Prostate gland (tissue), 2 donors: Measurements from ENCODE around the gene PDE6B.
"Not testable (repeated sequence)": the region's sequence is repeated elsewhere in the genome, so short reads cannot be mapped to it uniquely, and the experiment has no call there.

Experiments
- CTCF ChIP-seq, 4 experiments: fragments of 200-600 bp in 2 of 4; fragments of 450-650 bp in 2 of 4; sonication (generic) in 2 of 4; IDR thresholded peaks; 1 replicate in 3 of 4; 2 replicates in 1 of 4; pipeline ENCODE4 v1.5.1; 2016 to 2019; ENCODE audit warnings: antibody characterized with exemption in 4 of 4, mild to moderate bottlenecking in 2 of 4, moderate library complexity in 2 of 4
- POLR2A ChIP-seq: fragments of 450-650 bp; IDR thresholded peaks from one replicate; pipeline ENCODE4 v1.6.1; 2016; ENCODE audit warnings: antibody characterized with exemption, mild to moderate bottlenecking

GRCh38 chr4:635066-635835 lies 9.9 kb downstream of the PDE6B start:
- not testable (repeated sequence) for TF ChIP-seq CTCF (IDR thresholded peaks at IDR 0.05); POLR2A
